HL-60/S4 (cell line): ENCODE data around the gene TTLL13.

Experiments
- in situ Hi-C: fragments of 300-500 bp; cut with MboI; formaldehyde crosslinking; loops from 2 replicates; pipeline ENCODE4 v1.14.3; 2022; ENCODE audit warnings: low sequenced_read_pairs

The TTLL13 gene

GRCh38 chr15:90309020-90309419, 59.7 kb downstream of the TTLL13 start:
- in situ Hi-C loops: loop anchor here (25.0 kb wide), 1 partner anchor 953 kb away; no protein-coding TSS in a partner anchor
